ENCODE data around the gene SURF4. TPM values are rescaled to one million over a fixed set of nuclear protein-coding genes. Genes with fewer than 3 reads are reported as not detected.
A peak's percentile ranks its signal among the peaks of the same experiment; 100 is the strongest.

Gene SURF4
- total and polyA plus RNA-seq, 2 of the 13 experiments (the other 11 are each of a cell fraction or from before 2014, with no cell fraction given): 220 to 265 TPM

GRCh38 chr9:133335924-133336811, 39.7 kb downstream of the SURF4 start, which contains the start of gene SURF6 (continued):
- TF ChIP-seq ZNF747 (CRISPR knock-in tag; IDR thresholded peaks at IDR 0.05; ENCODE audit: borderline replicate concordance) (peak; percentile 97), ZNF788 (CRISPR knock-in tag; IDR thresholded peaks at IDR 0.05; ENCODE audit: borderline replicate concordance) (peak; percentile 96), KAT2B (IDR thresholded peaks at IDR 0.05; ENCODE audit: borderline replicate concordance, low read depth, low read length) (no peak), ZNF574 (CRISPR knock-in tag; IDR thresholded peaks at IDR 0.05) (peak; percentile 96), GABPB1 (CRISPR knock-in tag; IDR thresholded peaks at IDR 0.05) (peak; percentile 100), ZNF724P (CRISPR knock-in tag; IDR thresholded peaks at IDR 0.05; ENCODE audit: borderline replicate concordance) (peak; percentile 72; the same call in 1 of the 2 replicates), RFX5 (IDR thresholded peaks at IDR 0.05; ENCODE audit: low read depth, low read length) (no peak), ZFP82 (CRISPR knock-in tag; IDR thresholded peaks at IDR 0.05; ENCODE audit: borderline replicate concordance) (no peak; the same call in 1 of the 2 replicates), DNMT1 (CRISPR knock-in tag; IDR thresholded peaks at IDR 0.05) (peak; percentile 99), EHMT2 (IDR thresholded peaks at IDR 0.05; ENCODE audit: borderline replicate concordance, low read depth, low read length) (no peak), ZNF333 (CRISPR knock-in tag; IDR thresholded peaks at IDR 0.05; ENCODE audit: borderline replicate concordance) (peak; percentile 67; the same call in 1 of the 2 replicates), ZNF558 (CRISPR knock-in tag; IDR thresholded peaks at IDR 0.05; ENCODE audit: borderline replicate concordance) (peak; percentile 89; the same call in 1 of the 2 replicates), MBNL3 (CRISPR knock-in tag; conservative IDR thresholded peaks at IDR 0.05) (no peak), FOXC1 (CRISPR knock-in tag; IDR thresholded peaks at IDR 0.05; ENCODE audit: borderline replicate concordance) (0 out of 2 replicates have a peak, but pooled peaks have one; percentile 88), ZSCAN25 (CRISPR knock-in tag; IDR thresholded peaks at IDR 0.05) (peak; percentile 66), NR2C2 (CRISPR knock-in tag; IDR thresholded peaks at IDR 0.05; ENCODE audit: borderline replicate concordance) (peak; percentile 89), SNAPC5 (CRISPR knock-in tag; IDR thresholded peaks at IDR 0.05; ENCODE audit: borderline replicate concordance) (peak; percentile 81; the same call in 1 of the 2 replicates), KDM5B (CRISPR knock-in tag; IDR thresholded peaks at IDR 0.05; ENCODE audit: borderline replicate concordance) (peak; percentile 89; the same call in 1 of the 2 replicates), RFX3 (CRISPR knock-in tag; IDR thresholded peaks at IDR 0.05) (peak; percentile 24; the same call in 1 of the 2 replicates), BORCS8-MEF2B (CRISPR knock-in tag; IDR thresholded peaks at IDR 0.05) (peak; percentile 90), ZNF83 (CRISPR knock-in tag; IDR thresholded peaks at IDR 0.05; ENCODE audit: borderline replicate concordance) (0 out of 2 replicates have a peak, but pooled peaks have one; percentile 26), ZNF232 (CRISPR knock-in tag; IDR thresholded peaks at IDR 0.05; ENCODE audit: borderline replicate concordance) (peak; percentile 39; the same call in 1 of the 2 replicates)
